ENCODE measurements around the gene TMEM115. TPM values are rescaled to one million over a fixed set of nuclear protein-coding genes. Genes with fewer than 3 reads are reported as not detected.
A peak's percentile ranks its signal among the peaks of the same experiment; 100 is the strongest.

Gene TMEM115
- total and polyA plus RNA-seq, 2 donors from 2014 or later, result 40.1 to 54.0 TPM

- H3K4me3 ChIP-seq (ENCODE audit: low read length in 3 of 3), result no peak overlapping the region
- TF ChIP-seq, protein P1, sequence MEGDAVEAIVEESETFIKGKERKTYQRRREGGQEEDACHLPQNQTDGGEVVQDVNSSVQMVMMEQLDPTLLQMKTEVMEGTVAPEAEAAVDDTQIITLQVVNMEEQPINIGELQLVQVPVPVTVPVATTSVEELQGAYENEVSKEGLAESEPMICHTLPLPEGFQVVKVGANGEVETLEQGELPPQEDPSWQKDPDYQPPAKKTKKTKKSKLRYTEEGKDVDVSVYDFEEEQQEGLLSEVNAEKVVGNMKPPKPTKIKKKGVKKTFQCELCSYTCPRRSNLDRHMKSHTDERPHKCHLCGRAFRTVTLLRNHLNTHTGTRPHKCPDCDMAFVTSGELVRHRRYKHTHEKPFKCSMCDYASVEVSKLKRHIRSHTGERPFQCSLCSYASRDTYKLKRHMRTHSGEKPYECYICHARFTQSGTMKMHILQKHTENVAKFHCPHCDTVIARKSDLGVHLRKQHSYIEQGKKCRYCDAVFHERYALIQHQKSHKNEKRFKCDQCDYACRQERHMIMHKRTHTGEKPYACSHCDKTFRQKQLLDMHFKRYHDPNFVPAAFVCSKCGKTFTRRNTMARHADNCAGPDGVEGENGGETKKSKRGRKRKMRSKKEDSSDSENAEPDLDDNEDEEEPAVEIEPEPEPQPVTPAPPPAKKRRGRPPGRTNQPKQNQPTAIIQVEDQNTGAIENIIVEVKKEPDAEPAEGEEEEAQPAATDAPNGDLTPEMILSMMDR (IDR thresholded peaks at IDR 0.05; ENCODE audit: borderline replicate concordance, extremely low read depth, insufficient read depth), result peak; percentile 42
- intact Hi-C loops (cut with DNase I), result no loop called here
- FAIRE-seq (no peak), DNase-seq (peak in 4 of 5 donors; percentile 53 to 76 (median 66))
- H3K9ac ChIP-seq (ENCODE audit: low read length in 3 of 3), result no peak overlapping the region
- peaks cover 0 to 11% (median 3%) of the 10 kb centered on the region in 3 donors for H3K4me1 ChIP-seq (ENCODE audit: control insufficient read depth in 2 of 3, insufficient read depth in 2 of 3, low read depth in 1 of 3, low read length in 3 of 3)
- no peak overlapping the region for H3K27ac ChIP-seq (ENCODE audit: low read depth in 2 of 2, low read length in 2 of 2)
- H3K9me3 ChIP-seq (ENCODE audit: control insufficient read depth in 2 of 3, insufficient read depth in 1 of 3, low read length in 3 of 3), result no peaks in the 10 kb centered on the region
- H3K27me3 ChIP-seq (ENCODE audit: control insufficient read depth, insufficient read depth, low read length), result no peaks in the 10 kb centered on the region
- no peaks in the 10 kb centered on the region for H3K36me3 ChIP-seq (ENCODE audit: control insufficient read depth in 2 of 3, insufficient read depth in 3 of 3, low read length in 3 of 3)
Measured at GRCh38 chr3:50388016-50388719, 28.8 kb upstream of the TMEM115 start.

- Histone ChIP-seq H3K36me3 (ENCODE audit: control insufficient read depth in 2 of 3, insufficient read depth in 3 of 3, low read length in 3 of 3) (no peaks in the 10 kb centered on the region), H3K9ac (ENCODE audit: low read length in 3 of 3) (no peak overlapping the region), H3K9me3 (ENCODE audit: control insufficient read depth in 2 of 3, insufficient read depth in 1 of 3, low read length in 3 of 3) (no peaks in the 10 kb centered on the region), H3K27ac (ENCODE audit: low read depth in 2 of 2, low read length in 2 of 2) (no peak overlapping the region), H3K27me3 (ENCODE audit: control insufficient read depth, insufficient read depth, low read length) (no peaks in the 10 kb centered on the region), H3K4me3 (ENCODE audit: low read length in 3 of 3) (no peak overlapping the region), H3K4me1 (ENCODE audit: control insufficient read depth in 2 of 3, insufficient read depth in 2 of 3, low read depth in 1 of 3, low read length in 3 of 3) (peaks cover 0 to 20% (median 6%) of the 10 kb centered on the region in 3 donors)
- intact Hi-C loops (cut with DNase I), result no loop called here
- FAIRE-seq, result no peak
- DNase-seq, result peak in 1 of 5 donors; percentile 15
- TF ChIP-seq, protein P1 (IDR thresholded peaks at IDR 0.05; ENCODE audit: borderline replicate concordance, extremely low read depth, insufficient read depth), result no peak
Measured at GRCh38 chr3:50385754-50386153, 26.4 kb upstream of the TMEM115 start.

DNA sequence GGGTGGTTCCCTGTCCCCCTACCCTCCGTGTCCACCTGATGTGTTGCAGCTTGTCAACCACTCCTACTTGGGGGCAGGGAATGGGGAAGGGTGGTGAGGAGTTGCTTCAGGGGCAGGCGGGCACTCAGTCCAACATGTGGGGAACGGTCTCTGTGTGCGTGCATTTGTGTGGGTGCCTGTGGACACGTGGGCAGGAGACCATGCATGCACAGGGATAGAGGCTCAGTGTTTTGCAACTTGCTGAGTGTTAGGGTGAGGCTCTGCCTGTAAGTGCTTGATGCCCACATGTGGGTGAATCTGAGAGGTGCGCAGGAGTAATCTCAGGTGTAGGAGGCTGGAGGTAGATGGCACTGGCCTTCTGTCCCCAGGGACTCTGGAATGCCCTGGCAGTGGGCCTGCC, 24.4 kb upstream of the TMEM115 start:
- no peaks in the 10 kb centered on the region for H3K9me3 ChIP-seq (ENCODE audit: control insufficient read depth in 2 of 3, insufficient read depth in 1 of 3, low read length in 3 of 3)
- H3K4me3 ChIP-seq (ENCODE audit: low read length in 3 of 3), result no peak overlapping the region
- H3K27me3 ChIP-seq (ENCODE audit: control insufficient read depth, insufficient read depth, low read length), result no peaks in the 10 kb centered on the region
- DNase-seq, result no peak
- H3K36me3 ChIP-seq (ENCODE audit: control insufficient read depth in 2 of 3, insufficient read depth in 3 of 3, low read length in 3 of 3), result no peaks in the 10 kb centered on the region
- no peak overlapping the region for H3K9ac ChIP-seq (ENCODE audit: low read length in 3 of 3)
- no peak overlapping the region for H3K27ac ChIP-seq (ENCODE audit: low read depth in 2 of 2, low read length in 2 of 2)
- no peak for FAIRE-seq
- intact Hi-C loops (cut with DNase I), result no loop called here
- TF ChIP-seq, protein P1 (IDR thresholded peaks at IDR 0.05; ENCODE audit: borderline replicate concordance, extremely low read depth, insufficient read depth), result no peak
- peaks cover 0 to 24% (median 6%) of the 10 kb centered on the region in 3 donors for H3K4me1 ChIP-seq (ENCODE audit: control insufficient read depth in 2 of 3, insufficient read depth in 2 of 3, low read depth in 1 of 3, low read length in 3 of 3)

Measured in kidney (tissue), 14 donors.